GM21528 (cell line): Measurements from ENCODE around the gene PLPPR4.

Experiments used
- ATAC-seq: cut with Tn5 transposase; IDR thresholded peaks from one replicate; pipeline ENCODE4 v1.9.1; 2021; ENCODE audit warnings: mild to moderate bottlenecking, moderate library complexity; ENCODE audit not compliant: unreplicated experiment, low FRiP score

PLPPR4 gene

GRCh38 chr1:99334991-99335390, 70.7 kb downstream of the PLPPR4 start:
- ATAC-seq = no peak

DNA sequence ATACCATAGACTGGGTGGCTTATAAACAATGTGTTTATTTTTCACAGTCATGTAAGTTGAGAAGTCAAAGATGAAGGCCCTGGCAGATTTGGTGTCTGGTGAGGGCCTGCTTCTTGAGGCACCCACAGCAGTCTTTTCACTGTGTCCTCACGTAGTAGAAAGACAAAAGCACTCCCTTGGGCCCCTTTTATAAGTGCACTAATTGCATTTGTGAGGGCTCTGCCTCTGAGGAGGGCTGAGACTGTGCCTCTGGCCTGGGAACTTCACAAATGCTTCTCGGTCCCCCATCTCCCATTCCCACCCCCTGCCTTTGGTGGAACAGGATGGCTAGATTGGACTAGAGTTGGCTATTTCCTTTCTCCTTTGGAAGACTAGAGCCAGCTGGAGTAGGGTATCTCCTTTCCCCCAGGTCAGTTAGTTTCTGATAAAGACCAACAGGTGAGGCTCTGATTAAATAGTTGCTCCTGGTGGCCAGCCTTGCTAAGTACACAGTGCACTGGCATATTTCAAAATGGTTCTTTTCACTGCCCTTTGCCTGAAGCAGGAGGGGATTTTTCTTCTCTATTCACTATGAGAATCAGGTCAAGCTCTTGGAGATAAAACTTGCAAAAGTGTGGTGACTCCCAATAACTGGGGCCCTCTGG, 82.9 kb downstream of the PLPPR4 start:
- no peak for ATAC-seq

- no peak for ATAC-seq
These were observed 84.3 kb downstream of the PLPPR4 start for GRCh38 chr1:99348397-99349132.

DNA sequence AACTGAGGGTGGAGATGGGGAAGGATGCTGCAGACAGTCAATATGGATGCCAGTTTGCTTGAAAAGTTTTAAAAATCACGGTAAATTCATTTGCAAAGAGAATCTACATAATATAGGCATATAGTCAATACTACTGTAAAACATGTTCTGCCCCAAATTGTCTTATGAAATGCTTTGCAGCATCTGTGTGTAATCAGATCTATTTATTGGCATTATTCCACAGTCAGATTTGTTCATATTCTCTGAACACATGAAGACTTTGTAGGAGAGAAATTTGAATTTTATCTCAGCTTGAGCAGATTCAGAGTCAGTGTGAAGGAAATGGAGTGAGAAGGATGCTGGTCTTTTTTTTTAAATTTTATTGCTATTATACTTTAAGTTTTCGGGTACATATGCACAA, 88.5 kb downstream of the PLPPR4 start:
- ATAC-seq = no peak

DNA sequence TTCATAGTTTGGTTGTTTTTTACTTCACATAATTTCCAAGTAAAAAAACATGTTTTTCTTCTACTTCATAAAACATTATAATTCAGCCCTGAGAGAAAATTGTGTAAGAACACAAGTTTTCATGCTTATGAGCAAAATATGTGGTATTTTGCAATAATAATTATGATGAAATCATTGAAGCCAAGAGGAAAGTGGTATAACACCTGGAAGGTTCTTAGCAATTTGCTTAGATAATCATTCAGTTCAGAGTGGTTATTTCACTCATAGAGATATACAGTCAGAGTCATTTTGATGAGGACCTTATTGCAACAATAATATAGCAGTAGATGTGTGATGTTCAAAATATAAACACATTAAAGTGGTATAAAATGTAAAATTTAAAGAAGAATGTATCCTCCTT, 94.5 kb downstream of the PLPPR4 start:
- no peak for ATAC-seq
